HG02571 (cell line): ENCODE data around the gene IL17C.

Experiments used
- ATAC-seq: cut with Tn5 transposase; IDR thresholded peaks from one replicate; pipeline ENCODE4 v1.9.1; 2021; ENCODE audit warnings: mild to moderate bottlenecking, moderate library complexity; ENCODE audit not compliant: unreplicated experiment

Gene IL17C

GRCh38 chr16:88681709-88682451, 43.5 kb downstream of the IL17C start:
- peak; percentile 48 for ATAC-seq

DNA sequence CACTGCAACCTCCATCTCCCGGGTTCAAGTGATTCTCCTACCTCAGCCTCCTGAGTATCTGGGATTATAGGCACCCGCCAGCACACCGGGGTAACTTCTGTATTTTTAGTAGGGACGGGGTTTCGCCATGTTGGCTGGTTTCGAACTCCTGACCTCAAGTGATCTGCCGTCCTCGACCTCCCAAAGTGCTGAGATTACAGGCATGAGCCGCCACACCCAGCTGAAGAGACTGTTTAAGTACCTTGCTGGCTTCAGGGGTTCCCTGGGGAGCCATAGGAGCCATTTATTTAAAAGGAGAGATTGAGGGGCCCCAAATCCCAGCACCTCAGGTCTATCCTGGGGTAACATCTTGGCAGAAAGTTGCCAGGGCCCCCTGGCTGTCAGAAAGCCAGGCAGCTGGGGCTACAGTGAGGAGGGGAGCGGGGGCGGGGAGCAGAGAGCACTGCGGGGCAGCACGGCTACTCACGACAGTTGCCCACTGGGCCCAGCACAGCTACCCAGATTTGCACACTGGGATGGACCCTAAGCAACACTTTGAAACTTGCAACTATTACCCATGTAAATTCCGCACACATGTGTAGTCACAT, 46.3 kb downstream of the IL17C start:
- no peak for ATAC-seq

DNA sequence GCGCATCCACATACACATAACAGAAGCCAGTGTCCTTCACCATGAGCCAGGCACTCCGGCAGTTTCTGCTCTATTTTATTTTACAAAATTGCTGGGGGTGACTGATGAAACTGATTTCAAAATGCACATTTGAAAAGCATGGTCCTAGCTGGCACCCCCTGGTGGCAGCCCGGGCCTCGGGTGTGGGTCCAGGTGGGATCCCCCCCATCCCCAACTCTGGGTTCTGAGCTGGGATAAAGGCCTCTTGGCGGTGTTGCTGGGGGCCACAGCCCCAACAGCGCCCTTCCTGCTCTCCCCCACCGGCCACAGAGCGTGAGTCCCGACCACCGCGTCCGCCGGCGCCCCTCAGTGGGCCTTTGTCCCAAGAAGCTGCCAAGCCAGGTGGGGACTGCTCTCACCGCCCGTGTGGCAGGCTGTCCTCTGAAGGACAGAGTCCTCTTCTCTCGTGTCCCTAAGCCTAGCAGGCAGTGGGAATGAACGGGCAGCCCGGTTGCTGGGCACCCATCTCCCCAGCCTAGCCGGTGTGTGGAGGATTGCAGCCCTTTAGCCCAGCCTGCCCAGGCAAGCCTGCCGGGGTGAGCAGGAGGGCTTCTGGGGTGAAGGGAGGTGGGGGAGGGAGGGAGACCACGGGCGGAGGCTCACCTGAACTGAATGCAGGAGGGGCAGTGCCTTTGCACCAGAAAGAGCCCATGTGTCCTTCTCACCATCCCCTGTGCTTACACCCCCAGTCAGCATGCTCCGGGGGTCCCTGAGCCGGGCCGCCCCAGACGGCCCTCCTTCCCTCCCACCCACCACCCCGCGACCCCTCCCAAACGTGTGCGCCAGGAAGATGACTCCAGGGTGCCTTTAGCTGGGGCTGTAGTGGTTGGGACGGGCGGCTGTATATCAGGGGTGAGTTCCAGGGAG, 47.0 kb downstream of the IL17C start:
- ATAC-seq: no peak

DNA sequence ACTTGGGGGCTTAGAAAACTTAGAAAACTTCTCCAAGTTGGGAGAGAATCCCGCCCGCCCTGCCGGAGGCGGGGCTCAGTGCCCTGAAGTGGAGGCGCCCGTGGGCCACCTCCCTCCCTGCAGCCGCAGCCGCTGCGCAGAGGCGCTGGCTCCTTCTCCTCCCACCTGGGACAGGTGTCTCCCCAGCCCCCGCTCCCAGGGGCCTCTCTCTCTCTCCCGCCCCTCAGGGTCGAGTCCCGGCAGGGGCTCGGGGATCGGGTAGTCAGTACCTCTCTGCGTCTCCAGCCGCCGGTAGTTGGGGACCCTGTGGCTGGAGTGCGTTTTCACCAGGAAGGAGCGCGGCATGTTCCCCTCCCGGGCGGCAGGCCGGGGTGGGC, 47.7 kb downstream of the IL17C start:
- ATAC-seq: peak; percentile 17

DNA sequence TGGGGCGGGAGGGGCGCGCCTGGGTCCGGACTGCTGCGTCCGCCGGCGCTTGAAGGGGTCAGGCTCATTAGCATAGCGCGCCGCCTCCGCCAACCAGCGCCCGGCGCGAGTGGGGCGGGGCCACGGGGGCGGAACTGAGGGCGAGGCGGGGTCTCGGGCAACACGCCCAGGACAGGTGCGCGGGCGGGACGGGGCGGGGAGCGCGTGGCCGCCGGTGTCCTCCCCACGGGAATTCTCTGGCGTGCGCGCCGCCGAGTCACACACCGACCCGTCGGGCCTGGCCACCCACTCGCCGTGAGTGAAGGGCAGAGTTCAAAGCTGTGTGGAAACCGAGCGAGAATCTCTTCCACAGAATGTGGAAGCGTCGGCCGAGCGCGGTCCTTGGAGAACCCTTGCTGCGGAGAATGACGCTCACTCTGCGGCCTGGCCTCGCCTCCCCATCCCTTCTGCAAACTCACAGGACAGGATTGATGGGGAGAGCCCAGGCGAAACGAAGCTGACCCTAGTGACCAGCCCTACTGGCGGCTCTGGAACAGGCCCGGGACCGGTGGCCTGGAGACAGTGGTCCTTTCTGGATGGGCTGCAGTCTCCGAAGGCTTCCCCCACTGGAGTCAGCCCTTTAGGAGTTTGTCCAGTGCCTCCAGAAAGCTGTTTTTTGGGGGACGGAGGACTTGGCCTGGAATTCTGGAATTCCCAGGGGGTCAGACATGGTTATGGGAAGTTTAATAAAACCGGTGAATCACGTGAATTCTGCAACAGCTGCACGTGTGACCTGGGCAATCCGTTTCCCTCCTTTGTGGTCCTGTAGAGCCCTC, 48.3 kb downstream of the IL17C start, which contains the start of gene SNAI3:
Gene SNAI3 (minus strand): TSS at position 69 of the 815 bp plus-strand sequence. CDS start 101 bp downstream, outside the sequence.
- ATAC-seq: peak; percentile 64

DNA sequence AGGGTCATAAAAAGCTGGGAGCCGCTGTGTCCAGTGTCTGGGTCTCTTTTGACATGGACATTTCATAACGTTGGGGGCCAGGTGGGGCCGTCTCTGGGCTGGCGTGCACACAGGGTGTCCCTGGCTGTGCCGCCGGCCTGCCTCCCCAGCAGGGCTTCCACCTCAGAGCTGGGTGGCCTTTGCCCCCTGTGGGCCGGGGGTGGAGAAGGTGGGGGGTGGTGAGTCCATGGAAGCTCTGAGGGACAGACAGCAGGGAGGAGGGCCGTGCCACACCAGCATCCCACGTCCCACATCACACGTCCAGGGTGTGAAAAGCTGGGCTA, 48.8 kb downstream of the IL17C start:
- ATAC-seq: no peak

DNA sequence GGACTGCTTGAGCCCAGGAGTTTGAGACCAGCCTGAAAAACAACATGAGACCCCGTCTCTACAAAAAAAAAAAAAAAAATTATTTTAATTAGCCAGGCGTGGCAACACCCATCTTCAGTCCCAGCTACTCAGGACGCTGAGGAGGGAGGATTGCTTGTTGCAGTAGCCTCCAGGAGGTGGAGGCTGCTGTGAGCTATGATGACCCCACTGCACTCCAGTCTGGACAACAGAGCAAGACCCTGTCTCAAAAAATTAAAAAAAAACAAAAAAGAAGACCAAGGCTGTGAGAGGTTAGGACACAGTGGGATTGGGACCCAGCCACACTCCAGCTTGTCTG, 49.3 kb downstream of the IL17C start:
- ATAC-seq: no peak

DNA sequence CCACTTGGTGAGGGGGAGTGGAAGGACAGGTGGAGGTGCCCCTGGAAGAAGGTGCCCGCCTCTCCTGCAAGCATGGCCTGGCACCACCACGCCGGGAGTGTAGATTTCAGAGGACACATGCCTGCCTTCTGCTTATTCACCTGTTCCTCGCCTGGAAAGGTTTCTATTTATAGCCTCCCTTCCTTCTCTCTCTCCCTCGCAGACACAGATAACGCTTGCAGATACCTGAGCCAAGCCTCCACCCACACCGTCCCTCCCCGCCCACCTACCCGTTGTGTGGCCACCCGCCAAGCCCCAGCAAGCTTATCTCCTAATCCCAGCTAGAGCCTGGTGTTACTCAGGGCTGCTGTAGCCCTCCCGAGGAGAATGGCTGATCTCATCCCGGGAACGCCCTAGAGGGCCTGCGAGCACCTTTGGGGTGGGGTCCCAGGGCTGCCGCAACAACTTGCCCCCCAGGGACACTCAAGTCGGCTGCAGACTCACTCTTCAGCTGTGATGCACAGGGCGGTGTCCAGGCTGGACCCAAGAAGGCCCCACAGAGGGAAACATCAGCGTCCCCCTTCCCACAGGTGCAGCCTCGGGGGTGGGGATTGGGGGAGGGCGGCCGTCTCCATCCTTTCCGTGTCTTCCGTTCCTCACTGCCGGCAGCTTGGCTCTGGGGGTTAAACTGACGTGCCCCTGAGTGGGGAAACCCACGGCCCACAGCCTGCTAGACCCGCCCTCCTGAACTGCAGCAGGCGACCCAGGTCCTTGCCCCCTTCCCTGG, 49.8 kb downstream of the IL17C start:
- no peak for ATAC-seq
